Measurements from ENCODE around the gene TTC39B. TPM values are rescaled to one million over a fixed set of nuclear protein-coding genes. Genes with fewer than 3 reads are reported as not detected.
"Not testable (repeated sequence)": the region's sequence is repeated elsewhere in the genome, so short reads cannot be mapped to it uniquely, and the experiment has no call there.

Gene TTC39B
- total RNA-seq, 1 experiment from 2014 or later = 9.2 TPM

GRCh38 chr9:15268317-15268716 is 38.7 kb downstream of the TTC39B start:
- no peak for DNase-seq (ENCODE audit: low read depth)

GRCh38 chr9:15264918-15265317 is 42.1 kb downstream of the TTC39B start:
- no peak for DNase-seq (ENCODE audit: low read depth)

- DNase-seq (ENCODE audit: low read depth) = no peak
Measured at GRCh38 chr9:15262581-15262980, 44.4 kb downstream of the TTC39B start.

GRCh38 chr9:15256426-15256825 is 50.6 kb downstream of the TTC39B start:
- no peak for DNase-seq (ENCODE audit: low read depth)

GRCh38 chr9:15253786-15254185 is 53.2 kb downstream of the TTC39B start:
- DNase-seq (ENCODE audit: low read depth) = no peak

- DNase-seq (ENCODE audit: low read depth) = peak; percentile 41
Measured at GRCh38 chr9:15253197-15253596, 53.8 kb downstream of the TTC39B start.

- DNase-seq (ENCODE audit: low read depth) = peak; percentile 44
Measured at GRCh38 chr9:15249981-15250380, 57.0 kb downstream of the TTC39B start.

- DNase-seq (ENCODE audit: low read depth) = peak; percentile 71
Measured at GRCh38 chr9:15249042-15249818, 57.8 kb downstream of the TTC39B start.

GRCh38 chr9:15248621-15249020 is 58.4 kb downstream of the TTC39B start:
- DNase-seq (ENCODE audit: low read depth) = no peak

- no peak for DNase-seq (ENCODE audit: low read depth)
Measured at GRCh38 chr9:15248081-15248480, 58.9 kb downstream of the TTC39B start.

GRCh38 chr9:15246708-15247107 is 60.3 kb downstream of the TTC39B start:
- peak; percentile 23 for DNase-seq (ENCODE audit: low read depth)

- no peak for DNase-seq (ENCODE audit: low read depth)
Measured at GRCh38 chr9:15246243-15246642, 60.8 kb downstream of the TTC39B start.

GRCh38 chr9:15244001-15244441 is 63.0 kb downstream of the TTC39B start:
- peak; percentile 57 for DNase-seq (ENCODE audit: low read depth)

- DNase-seq (ENCODE audit: low read depth) = peak; percentile 52
Measured at GRCh38 chr9:15243081-15243480, 63.9 kb downstream of the TTC39B start.

- no peak for DNase-seq (ENCODE audit: low read depth)
Measured at GRCh38 chr9:15240927-15241326, 66.1 kb downstream of the TTC39B start.

- no peak for DNase-seq (ENCODE audit: low read depth)
Measured at GRCh38 chr9:15239816-15240215, 67.2 kb downstream of the TTC39B start.

- DNase-seq (ENCODE audit: low read depth) = no peak
Measured at GRCh38 chr9:15238646-15239045, 68.4 kb downstream of the TTC39B start.

GRCh38 chr9:15235658-15236057 is 71.4 kb downstream of the TTC39B start:
- DNase-seq (ENCODE audit: low read depth) = no peak

GRCh38 chr9:15233941-15234490 is 73.0 kb downstream of the TTC39B start:
- not testable (repeated sequence) for DNase-seq (ENCODE audit: low read depth)

- not testable (repeated sequence) for DNase-seq (ENCODE audit: low read depth)
Measured at GRCh38 chr9:15232706-15233280, 74.2 kb downstream of the TTC39B start.

- no peak for DNase-seq (ENCODE audit: low read depth)
Measured at GRCh38 chr9:15231788-15232635, 75.0 kb downstream of the TTC39B start.

GRCh38 chr9:15229409-15229808 is 77.6 kb downstream of the TTC39B start:
- no peak for DNase-seq (ENCODE audit: low read depth)
